A549 (cell line): Measurements from ENCODE around the gene SPINK14.

Experiments used
- POLR2A ChIP-seq: IDR thresholded peaks from 2 replicates; pipeline ENCODE4 v1.6.1; 2012; ENCODE audit warnings: mild to moderate bottlenecking, low read length
- SREBF2 ChIP-seq: fragments of 450-650 bp; IDR thresholded peaks from 2 replicates; pipeline ENCODE4 v1.6.1; 2014; ENCODE audit warnings: mild to moderate bottlenecking, moderate library complexity
- TF ChIP-seq, protein P1 (sequence below): fragments of >200 bp; sonication (Bioruptor Twin); formaldehyde crosslinking; IDR thresholded peaks from 3 replicates; pipeline ENCODE4 v1.5.1; 2016

DNA sequence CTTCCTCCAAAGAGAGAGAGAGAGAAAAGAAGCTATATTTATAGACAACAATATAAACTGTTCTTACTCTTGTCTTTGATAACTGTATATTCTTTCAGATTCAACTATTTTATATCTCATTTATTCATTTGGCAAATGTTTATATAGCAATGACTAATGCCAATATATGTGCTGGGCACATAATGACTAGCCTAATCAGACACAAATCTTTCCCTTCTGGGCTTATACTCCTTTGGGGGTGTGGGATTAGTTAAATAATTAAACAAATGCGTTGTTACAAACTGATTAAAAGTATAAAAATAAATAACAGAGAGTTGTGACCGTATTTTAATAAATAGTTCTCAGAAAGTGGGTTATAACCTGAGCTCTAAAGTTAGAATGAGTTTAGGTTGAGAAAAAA is 4.0 kb downstream of the SPINK14 start:
- TF ChIP-seq SREBF2 (no peak), POLR2A (no peak)
- TF ChIP-seq, protein P1, sequence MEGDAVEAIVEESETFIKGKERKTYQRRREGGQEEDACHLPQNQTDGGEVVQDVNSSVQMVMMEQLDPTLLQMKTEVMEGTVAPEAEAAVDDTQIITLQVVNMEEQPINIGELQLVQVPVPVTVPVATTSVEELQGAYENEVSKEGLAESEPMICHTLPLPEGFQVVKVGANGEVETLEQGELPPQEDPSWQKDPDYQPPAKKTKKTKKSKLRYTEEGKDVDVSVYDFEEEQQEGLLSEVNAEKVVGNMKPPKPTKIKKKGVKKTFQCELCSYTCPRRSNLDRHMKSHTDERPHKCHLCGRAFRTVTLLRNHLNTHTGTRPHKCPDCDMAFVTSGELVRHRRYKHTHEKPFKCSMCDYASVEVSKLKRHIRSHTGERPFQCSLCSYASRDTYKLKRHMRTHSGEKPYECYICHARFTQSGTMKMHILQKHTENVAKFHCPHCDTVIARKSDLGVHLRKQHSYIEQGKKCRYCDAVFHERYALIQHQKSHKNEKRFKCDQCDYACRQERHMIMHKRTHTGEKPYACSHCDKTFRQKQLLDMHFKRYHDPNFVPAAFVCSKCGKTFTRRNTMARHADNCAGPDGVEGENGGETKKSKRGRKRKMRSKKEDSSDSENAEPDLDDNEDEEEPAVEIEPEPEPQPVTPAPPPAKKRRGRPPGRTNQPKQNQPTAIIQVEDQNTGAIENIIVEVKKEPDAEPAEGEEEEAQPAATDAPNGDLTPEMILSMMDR: no peak
